MM.1S (cell line): Measurements from ENCODE around the gene NAALADL2.

Source experiments
- CTCF ChIP-seq: fragments of 300-600 bp; sonication (generic); IDR thresholded peaks from 2 replicates; pipeline ENCODE4 v1.5.1; 2016; ENCODE audit warnings: antibody characterized with exemption, low read length, mixed read lengths
- EZH2 ChIP-seq: fragments of 300-600 bp; sonication (generic); optimal IDR thresholded peaks from 2 replicates; pipeline ENCODE3; 2017; ENCODE audit warnings: low read depth, mild to moderate bottlenecking, antibody characterized with exemption, low read length, mixed read lengths
- EZH2phosphoT487 ChIP-seq: fragments of 300-600 bp; sonication (generic); IDR thresholded peaks from 2 replicates; pipeline ENCODE4 v1.6.1; 2018; ENCODE audit warnings: antibody characterized with exemption, low read length

- TF ChIP-seq CTCF (no peak), EZH2phosphoT487 (no peak), EZH2 (no peak)
Observed at GRCh38 chr3:175094344-175094743, 235.2 kb downstream of the NAALADL2 start.
